ENCODE measurements around the gene EFNA3. TPM values are rescaled to one million over a fixed set of nuclear protein-coding genes. Genes with fewer than 3 reads are reported as not detected.
A peak's percentile ranks its signal among the peaks of the same experiment; 100 is the strongest.

The EFNA3 gene
- total and polyA plus RNA-seq, 9 of the 15 experiments (the other 6 are each of a cell fraction or from before 2014, with no cell fraction given) = 0.59 to 7.9 (median 4.7) TPM

- intact Hi-C loops (cut with micrococcal nuclease) (loop anchor here (5.0 kb wide), 2 partner anchors 33 to 118 kb away; partner anchors contain the start of gene PYGO2), in situ Hi-C loops (cut with MboI) (no loop called here)
- Histone ChIP-seq H3K4me1 (replicated peaks in 1 of 2; ENCODE audit: control insufficient read depth in 2 of 2, insufficient read depth in 2 of 2, low read length in 2 of 2) (peaks cover 43 to 81% of the 10 kb centered on the region in 2 experiments), H3K79me2 (ENCODE audit: control insufficient read depth, insufficient read depth, low read length) (peaks cover 5% of the 10 kb centered on the region; the same call in 2 of the 3 replicates), H3K36me3 (ENCODE audit: control insufficient read depth, insufficient read depth, low read length) (no peaks in the 10 kb centered on the region), H3K4me2 (ENCODE audit: insufficient read depth, low read length) (peak overlapping the region; percentile 66), H3K9me1 (ENCODE audit: control insufficient read depth, insufficient read depth, low read length) (peaks cover 6% of the 10 kb centered on the region), H3K9me3 (replicated peaks; ENCODE audit: control insufficient read depth, insufficient read depth, low read depth, low read length) (no peaks in the 10 kb centered on the region), H2AFZ (ENCODE audit: low read depth, low read length) (no peak overlapping the region), H3K27me3 (ENCODE audit: control insufficient read depth in 2 of 2, insufficient read depth in 2 of 2, low read length in 2 of 2) (peaks cover 3 to 8% of the 10 kb centered on the region in 2 experiments; a peak in 2 of 5 replicates), H3K27ac (ENCODE audit: extremely low read depth, low read depth, low read length) (no peak overlapping the region), H4K20me1 (replicated peaks; ENCODE audit: control insufficient read depth, insufficient read depth, low read length) (peaks cover 26% of the 10 kb centered on the region), H3K4me3 (peak overlapping the region; percentile 51), H3K9ac (ENCODE audit: insufficient read depth in 1 of 2, low read depth in 2 of 2, low read length in 2 of 2) (peak overlapping the region; percentile 8 to 88)
- BruUV-seq (replicated peaks) = no TSS peak
- ChIA-PET CTCF (ENCODE audit: low intra/inter-chr PET ratio) (interaction anchor here (0.9 to 9.0 kb wide), 2 partner anchors 18 to 77 kb away, joined by 3 to 153 read pairs; partner anchors contain the start of gene EFNA4), POLR2A (interaction anchor here (0.6 to 1.0 kb wide), 3 partner anchors 16 to 107 kb away, joined by 3 read pairs; no protein-coding TSS in a partner anchor)
- FAIRE-seq (no peak), ATAC-seq (peak; percentile 5), DNase-seq (ENCODE audit: extremely low read depth in 1 of 4, low spot score in 3 of 4) (peak; percentile 63 to 72 (median 68))
- 8% methylated on average over 24 of the region's 71 CpGs for WGBS (ENCODE audit: insufficient coverage, low coverage, missing lambda C conversion rate)
- TF ChIP-seq FIP1L1 (IDR thresholded peaks at IDR 0.05; ENCODE audit: low read depth, low read length, poor library complexity, severe bottlenecking) (peak; percentile 15), TCF3 (CRISPR knock-in tag; IDR thresholded peaks at IDR 0.05) (no peak), L3MBTL2 (IDR thresholded peaks at IDR 0.05) (peak; percentile 43; the same call in 1 of the 2 replicates), TRIM24 (IDR thresholded peaks at IDR 0.05) (no peak), MNT (conservative IDR thresholded peaks at IDR 0.05) (peak in 1 of 2 experiments; percentile 56; a peak in 2 of 4 replicates), PML (IDR thresholded peaks at IDR 0.05; ENCODE audit: low read length) (no peak), HNRNPL (IDR thresholded peaks at IDR 0.05; ENCODE audit: low read depth, low read length) (no peak), PHF21A (IDR thresholded peaks at IDR 0.05; ENCODE audit: borderline replicate concordance, low read depth) (no peak), USF1 (CRISPR knock-in tag; IDR thresholded peaks at IDR 0.05) (peak; percentile 93), SUPT5H (IDR thresholded peaks at IDR 0.05) (no peak), GATAD2B (IDR thresholded peaks at IDR 0.05; ENCODE audit: borderline replicate concordance) (peak; percentile 17; the same call in 1 of the 2 replicates), TAL1 (IDR thresholded peaks at IDR 0.05) (no peak)
- TF ChIP-seq, protein P1, sequence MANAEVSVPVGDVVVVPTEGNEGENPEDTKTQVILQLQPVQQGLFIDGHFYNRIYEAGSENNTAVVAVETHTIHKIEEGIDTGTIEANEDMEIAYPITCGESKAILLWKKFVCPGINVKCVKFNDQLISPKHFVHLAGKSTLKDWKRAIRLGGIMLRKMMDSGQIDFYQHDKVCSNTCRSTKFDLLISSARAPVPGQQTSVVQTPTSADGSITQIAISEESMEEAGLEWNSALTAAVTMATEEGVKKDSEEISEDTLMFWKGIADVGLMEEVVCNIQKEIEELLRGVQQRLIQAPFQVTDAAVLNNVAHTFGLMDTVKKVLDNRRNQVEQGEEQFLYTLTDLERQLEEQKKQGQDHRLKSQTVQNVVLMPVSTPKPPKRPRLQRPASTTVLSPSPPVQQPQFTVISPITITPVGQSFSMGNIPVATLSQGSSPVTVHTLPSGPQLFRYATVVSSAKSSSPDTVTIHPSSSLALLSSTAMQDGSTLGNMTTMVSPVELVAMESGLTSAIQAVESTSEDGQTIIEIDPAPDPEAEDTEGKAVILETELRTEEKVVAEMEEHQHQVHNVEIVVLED (CRISPR knock-in tag; IDR thresholded peaks at IDR 0.05) = 0 out of 2 replicates have a peak, but pooled peaks have one; percentile 17
- TF ChIP-seq, protein P2, sequence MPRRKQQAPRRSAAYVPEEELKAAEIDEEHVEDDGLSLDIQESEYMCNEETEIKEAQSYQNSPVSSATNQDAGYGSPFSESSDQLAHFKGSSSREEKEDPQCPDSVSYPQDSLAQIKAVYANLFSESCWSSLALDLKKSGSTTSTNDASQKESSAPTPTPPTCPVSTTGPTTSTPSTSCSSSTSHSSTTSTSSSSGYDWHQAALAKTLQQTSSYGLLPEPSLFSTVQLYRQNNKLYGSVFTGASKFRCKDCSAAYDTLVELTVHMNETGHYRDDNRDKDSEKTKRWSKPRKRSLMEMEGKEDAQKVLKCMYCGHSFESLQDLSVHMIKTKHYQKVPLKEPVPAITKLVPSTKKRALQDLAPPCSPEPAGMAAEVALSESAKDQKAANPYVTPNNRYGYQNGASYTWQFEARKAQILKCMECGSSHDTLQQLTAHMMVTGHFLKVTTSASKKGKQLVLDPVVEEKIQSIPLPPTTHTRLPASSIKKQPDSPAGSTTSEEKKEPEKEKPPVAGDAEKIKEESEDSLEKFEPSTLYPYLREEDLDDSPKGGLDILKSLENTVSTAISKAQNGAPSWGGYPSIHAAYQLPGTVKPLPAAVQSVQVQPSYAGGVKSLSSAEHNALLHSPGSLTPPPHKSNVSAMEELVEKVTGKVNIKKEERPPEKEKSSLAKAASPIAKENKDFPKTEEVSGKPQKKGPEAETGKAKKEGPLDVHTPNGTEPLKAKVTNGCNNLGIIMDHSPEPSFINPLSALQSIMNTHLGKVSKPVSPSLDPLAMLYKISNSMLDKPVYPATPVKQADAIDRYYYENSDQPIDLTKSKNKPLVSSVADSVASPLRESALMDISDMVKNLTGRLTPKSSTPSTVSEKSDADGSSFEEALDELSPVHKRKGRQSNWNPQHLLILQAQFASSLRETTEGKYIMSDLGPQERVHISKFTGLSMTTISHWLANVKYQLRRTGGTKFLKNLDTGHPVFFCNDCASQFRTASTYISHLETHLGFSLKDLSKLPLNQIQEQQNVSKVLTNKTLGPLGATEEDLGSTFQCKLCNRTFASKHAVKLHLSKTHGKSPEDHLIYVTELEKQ (CRISPR knock-in tag; IDR thresholded peaks at IDR 0.05) = no peak
Measured at GRCh38 chr1:155080312-155081228, 1.9 kb downstream of the EFNA3 start.
